Brain microvascular endothelial cell (primary cell): Measurements from ENCODE around the gene WDR82.

Experiments
- DNase-seq: peaks from one replicate; pipeline ENCODE4 v3.0.0-alpha.2; 2020
- H3K27ac ChIP-seq: fragments of 250-450 bp; sonication (Bioruptor Pico); 2 replicates; pipeline ENCODE4 v1.5.1; 2020; ENCODE audit warnings: mild to moderate bottlenecking, moderate library complexity
- H3K27me3 ChIP-seq: fragments of 250-450 bp; sonication (Bioruptor Pico); replicated peaks from 2 replicates; pipeline ENCODE4 v1.5.1; 2020; ENCODE audit warnings: mild to moderate bottlenecking
- H3K36me3 ChIP-seq: fragments of 250-450 bp; sonication (Bioruptor Pico); replicated peaks from 2 replicates; pipeline ENCODE4 v1.5.1; 2020; ENCODE audit warnings: mild to moderate bottlenecking
- H3K4me3 ChIP-seq: 2 replicates; pipeline ENCODE4 v1.5.1; 2011; ENCODE audit warnings: low read depth, mild to moderate bottlenecking, control low read depth, low read length, moderate library complexity
- in situ Hi-C: cut with HindIII; loops from 2 replicates; pipeline ENCODE4 v1.10.0; 2017; ENCODE audit warnings: low sequenced_read_pairs, low pct_ligation_motif_present
- TF ChIP-seq, protein P1 (sequence below): IDR thresholded peaks from 2 replicates; pipeline ENCODE4 v1.5.1; 2011; ENCODE audit warnings: low read depth, mild to moderate bottlenecking, moderate library complexity, low read length, control low read depth, inconsistent platforms; ENCODE audit errors: missing control alignments

The WDR82 gene

DNA sequence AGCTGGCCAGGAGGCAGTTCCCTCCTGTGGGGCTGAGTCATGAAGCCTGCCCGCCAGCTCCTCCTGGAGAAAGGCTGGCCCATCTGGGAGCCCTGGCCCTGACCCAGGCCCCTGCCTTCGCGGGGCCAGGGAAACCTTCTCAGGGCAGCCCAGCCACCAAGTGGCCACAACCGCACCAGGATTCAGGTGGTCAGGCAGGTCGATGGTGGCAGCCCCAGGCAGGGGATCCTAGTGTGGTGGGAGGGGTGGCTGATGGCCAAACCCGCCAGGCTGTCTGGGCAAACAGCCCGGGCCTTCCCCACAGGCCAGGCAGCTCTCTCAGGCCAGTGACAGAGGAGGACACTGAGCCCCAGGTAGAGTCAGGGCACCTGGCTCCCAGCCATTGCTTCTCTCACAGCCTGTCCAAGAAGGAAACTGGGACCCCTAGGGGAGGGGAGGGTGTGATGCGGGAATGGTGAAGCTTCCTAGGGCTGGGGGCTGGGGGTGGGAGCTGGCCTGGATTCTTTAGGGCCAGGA is 40.7 kb downstream of the WDR82 start:
- in situ Hi-C loops, result no loop called here
- peaks cover 21% of the 10 kb centered on the region for H3K36me3 ChIP-seq
- H3K27ac ChIP-seq, result peak overlapping the region; percentile 72
- peak overlapping the region; percentile 93 for H3K4me3 ChIP-seq
- TF ChIP-seq, protein P1, sequence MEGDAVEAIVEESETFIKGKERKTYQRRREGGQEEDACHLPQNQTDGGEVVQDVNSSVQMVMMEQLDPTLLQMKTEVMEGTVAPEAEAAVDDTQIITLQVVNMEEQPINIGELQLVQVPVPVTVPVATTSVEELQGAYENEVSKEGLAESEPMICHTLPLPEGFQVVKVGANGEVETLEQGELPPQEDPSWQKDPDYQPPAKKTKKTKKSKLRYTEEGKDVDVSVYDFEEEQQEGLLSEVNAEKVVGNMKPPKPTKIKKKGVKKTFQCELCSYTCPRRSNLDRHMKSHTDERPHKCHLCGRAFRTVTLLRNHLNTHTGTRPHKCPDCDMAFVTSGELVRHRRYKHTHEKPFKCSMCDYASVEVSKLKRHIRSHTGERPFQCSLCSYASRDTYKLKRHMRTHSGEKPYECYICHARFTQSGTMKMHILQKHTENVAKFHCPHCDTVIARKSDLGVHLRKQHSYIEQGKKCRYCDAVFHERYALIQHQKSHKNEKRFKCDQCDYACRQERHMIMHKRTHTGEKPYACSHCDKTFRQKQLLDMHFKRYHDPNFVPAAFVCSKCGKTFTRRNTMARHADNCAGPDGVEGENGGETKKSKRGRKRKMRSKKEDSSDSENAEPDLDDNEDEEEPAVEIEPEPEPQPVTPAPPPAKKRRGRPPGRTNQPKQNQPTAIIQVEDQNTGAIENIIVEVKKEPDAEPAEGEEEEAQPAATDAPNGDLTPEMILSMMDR, result no peak
- DNase-seq, result peak; percentile 81
- H3K27me3 ChIP-seq, result no peaks in the 10 kb centered on the region

- Histone ChIP-seq H3K36me3 (peaks cover 27% of the 10 kb centered on the region), H3K4me3 (peak overlapping the region; percentile 93), H3K27ac (peak overlapping the region; percentile 72), H3K27me3 (no peaks in the 10 kb centered on the region)
- TF ChIP-seq, protein P1, result no peak
- in situ Hi-C loops, result no loop called here
- no peak for DNase-seq
Observed at GRCh38 chr3:52237006-52237656, 41.3 kb downstream of the WDR82 start.

GRCh38 chr3:52236424-52236886 is 42.0 kb downstream of the WDR82 start:
- Histone ChIP-seq H3K4me3 (no peak overlapping the region), H3K27me3 (no peaks in the 10 kb centered on the region), H3K36me3 (peaks cover 34% of the 10 kb centered on the region), H3K27ac (no peak overlapping the region)
- DNase-seq, result no peak
- in situ Hi-C loops, result no loop called here
- TF ChIP-seq, protein P1, result peak; percentile 20

DNA sequence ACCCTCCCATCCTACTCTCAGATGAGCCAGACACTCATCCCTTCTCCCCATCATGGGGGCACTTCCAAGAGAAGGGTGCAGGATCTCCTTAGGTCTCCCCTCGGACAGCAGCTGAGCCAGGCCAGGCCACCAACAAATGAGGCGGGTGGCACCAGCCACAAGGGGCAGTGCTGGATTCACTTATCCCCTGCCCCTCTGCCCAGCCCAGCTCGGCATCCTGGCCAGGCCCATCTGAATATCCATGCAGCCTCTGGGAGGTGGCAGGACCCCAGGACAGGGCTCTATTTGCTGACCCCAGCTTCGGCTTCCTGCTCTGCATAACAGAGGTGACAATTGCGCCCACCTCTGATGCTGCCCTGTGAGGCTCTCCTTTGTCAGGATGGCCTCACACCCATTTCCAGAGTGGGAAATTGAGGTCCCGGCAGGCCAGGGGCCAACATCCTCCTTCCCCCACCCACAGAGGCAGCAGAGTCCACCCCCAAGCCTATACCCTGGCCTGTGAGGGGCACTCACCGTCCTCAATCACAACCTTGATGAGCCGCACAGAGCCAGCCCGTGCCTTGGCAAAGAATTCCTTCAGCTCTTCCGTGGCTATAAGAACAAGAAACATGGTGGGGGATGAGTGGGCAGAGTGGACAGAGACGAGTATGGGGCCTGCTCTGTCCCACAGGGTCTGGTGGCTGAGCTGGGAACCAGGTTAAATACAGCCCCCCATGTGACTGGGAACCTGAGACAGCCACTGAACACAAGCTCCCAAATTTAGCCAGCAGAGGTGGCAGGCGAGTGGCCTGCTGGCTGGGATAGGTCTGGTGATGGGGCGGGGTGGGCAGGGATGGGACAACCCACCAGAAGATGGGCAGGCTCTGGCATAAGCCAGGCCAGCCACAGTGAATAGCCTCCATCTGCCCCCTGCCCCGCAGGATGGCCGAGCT is 43.7 kb downstream of the WDR82 start:
- no peak overlapping the region for H3K27ac ChIP-seq
- DNase-seq, result no peak
- in situ Hi-C loops, result no loop called here
- no peaks in the 10 kb centered on the region for H3K27me3 ChIP-seq
- TF ChIP-seq, protein P1, result peak; percentile 8
- H3K36me3 ChIP-seq, result peaks cover 51% of the 10 kb centered on the region
- no peak overlapping the region for H3K4me3 ChIP-seq

DNA sequence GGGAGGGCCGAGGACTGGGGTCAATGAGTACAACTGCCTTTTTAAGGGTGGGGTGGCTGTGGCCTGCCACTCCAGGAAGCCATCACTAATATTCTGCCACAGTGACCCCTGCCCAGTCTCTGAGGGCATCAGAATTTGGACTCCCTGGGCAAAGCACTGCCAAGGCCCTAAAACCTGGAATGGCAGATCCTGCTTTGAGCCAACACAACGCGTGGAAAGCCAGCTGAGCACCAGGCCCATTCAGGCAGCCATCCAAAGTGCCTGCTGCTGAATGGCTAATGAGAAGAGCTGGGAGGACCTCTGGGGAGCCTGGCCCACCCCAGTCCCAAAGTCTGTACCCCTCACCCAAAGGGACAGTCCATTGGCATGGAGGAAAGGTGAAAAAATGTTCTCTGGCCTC is 44.5 kb downstream of the WDR82 start:
- no peaks in the 10 kb centered on the region for H3K27me3 ChIP-seq
- no peak overlapping the region for H3K27ac ChIP-seq
- TF ChIP-seq, protein P1, result no peak
- in situ Hi-C loops, result no loop called here
- H3K4me3 ChIP-seq, result no peak overlapping the region
- DNase-seq, result no peak
- H3K36me3 ChIP-seq, result peaks cover 59% of the 10 kb centered on the region
